Kidney epithelial cell (primary cell): Measurements from ENCODE around the gene CHST15. TPM values are rescaled to one million over a fixed set of nuclear protein-coding genes. Genes with fewer than 3 reads are reported as not detected.

ENCODE experiments used
- DNase-seq: peaks from one replicate; pipeline ENCODE4 v3.0.0-alpha.2; 2010; ENCODE audit warnings: low read depth
- H3K27me3 ChIP-seq: 2 replicates; pipeline ENCODE4 v1.6.0; 2011; ENCODE audit warnings: low read length; ENCODE audit not compliant: control insufficient read depth, insufficient read depth
- H3K36me3 ChIP-seq: 2 replicates; pipeline ENCODE4 v1.5.1; 2011; ENCODE audit warnings: low read length; ENCODE audit not compliant: control insufficient read depth, insufficient read depth
- H3K4me3 ChIP-seq: 2 replicates; pipeline ENCODE4 v1.5.1; 2011; ENCODE audit warnings: low read depth, mild to moderate bottlenecking, control low read depth, low read length
- CTCF ChIP-seq: IDR thresholded peaks from 2 replicates; pipeline ENCODE4 v1.5.1; 2011; ENCODE audit warnings: mild to moderate bottlenecking, moderate library complexity, low read length, control low read depth, inconsistent platforms; ENCODE audit not compliant: insufficient read depth, poor library complexity, severe bottlenecking
- total RNA-seq: library from RNA; depleted of rRNA; stranded (reverse); fragments of >200 nt; gene quantifications from 2 replicates; pipeline ENCODE4 v1.2.3, GENCODE V29; 2015

The CHST15 gene
- total RNA-seq, 1 donor from 2014 or later, result 18.1 TPM

- H3K27me3 ChIP-seq, result no peaks in the 10 kb centered on the region
- H3K36me3 ChIP-seq, result no peaks in the 10 kb centered on the region
- no peak overlapping the region for H3K4me3 ChIP-seq
- no peak for DNase-seq
- no peak for TF ChIP-seq CTCF
These were observed 79.5 kb downstream of the CHST15 start for GRCh38 chr10:124013916-124014315.

- no peaks in the 10 kb centered on the region for H3K27me3 ChIP-seq
- TF ChIP-seq CTCF, result no peak
- H3K36me3 ChIP-seq, result peaks cover 1% of the 10 kb centered on the region
- no peak for DNase-seq
- no peak overlapping the region for H3K4me3 ChIP-seq
These were observed 80.4 kb downstream of the CHST15 start for GRCh38 chr10:124012991-124013390.

GRCh38 chr10:124012583-124012982 is 80.8 kb downstream of the CHST15 start:
- TF ChIP-seq CTCF, result no peak
- H3K27me3 ChIP-seq, result no peaks in the 10 kb centered on the region
- H3K36me3 ChIP-seq, result peaks cover 1% of the 10 kb centered on the region
- H3K4me3 ChIP-seq, result no peak overlapping the region
- no peak for DNase-seq

GRCh38 chr10:124012066-124012465 is 81.3 kb downstream of the CHST15 start:
- H3K27me3 ChIP-seq, result no peaks in the 10 kb centered on the region
- no peak overlapping the region for H3K4me3 ChIP-seq
- no peak for TF ChIP-seq CTCF
- H3K36me3 ChIP-seq, result peaks cover 2% of the 10 kb centered on the region
- no peak for DNase-seq

- H3K4me3 ChIP-seq, result no peak overlapping the region
- TF ChIP-seq CTCF, result no peak
- no peaks in the 10 kb centered on the region for H3K27me3 ChIP-seq
- peaks cover 2% of the 10 kb centered on the region for H3K36me3 ChIP-seq
- no peak for DNase-seq
These were observed 81.9 kb downstream of the CHST15 start for GRCh38 chr10:124011464-124011863.

- DNase-seq, result no peak
- TF ChIP-seq CTCF, result no peak
- Histone ChIP-seq H3K36me3 (peaks cover 2% of the 10 kb centered on the region), H3K27me3 (no peaks in the 10 kb centered on the region), H3K4me3 (no peak overlapping the region)
These were observed 82.8 kb downstream of the CHST15 start for GRCh38 chr10:124010563-124011131.
